Transverse colon (tissue), 4 donors: ENCODE measurements around the gene OR1F1.
"Not testable (repeated sequence)": the region's sequence is repeated elsewhere in the genome, so short reads cannot be mapped to it uniquely, and the experiment has no call there.

Source experiments
- CTCF ChIP-seq, 5 experiments: fragments of 200-600 bp in 3 of 5; fragments of 450-650 bp in 2 of 5; sonication (generic) in 3 of 5; IDR thresholded peaks; 1 replicate in 2 of 5; 2 replicates in 3 of 5; pipeline ENCODE4 v1.5.1; 2016 to 2017; ENCODE audit warnings: antibody characterized with exemption in 5 of 5, inconsistent platforms in 3 of 5, mild to moderate bottlenecking in 2 of 5, moderate library complexity in 1 of 5
- POLR2A ChIP-seq: fragments of 450-650 bp; IDR thresholded peaks from one replicate; pipeline ENCODE4 v1.6.1; 2016; ENCODE audit warnings: antibody characterized with exemption, mild to moderate bottlenecking, moderate library complexity
- POLR2AphosphoS5 ChIP-seq, 3 donors: sonication (generic); formaldehyde crosslinking; IDR thresholded peaks; one replicate each; pipeline ENCODE4 v1.6.1; 2016; ENCODE audit warnings: antibody characterized with exemption in 3 of 3

GRCh38 chr16:3182293-3182607 is 5.8 kb upstream of the OR1F1 start:
- TF ChIP-seq CTCF (IDR thresholded peaks at IDR 0.05); POLR2A; POLR2AphosphoS5 (IDR thresholded peaks at IDR 0.05): not testable (repeated sequence)
